A673 (cell line): ENCODE data around the gene COL5A1.

Experiments
- EZH2 ChIP-seq: fragments of 200-600 bp; sonication (generic); IDR thresholded peaks from 2 replicates; pipeline ENCODE4 v1.6.1; 2017; ENCODE audit warnings: borderline replicate concordance, low read depth, mild to moderate bottlenecking, mixed read lengths, antibody characterized with exemption, low read length; ENCODE audit not compliant: poor library complexity, severe bottlenecking
- TF ChIP-seq, protein P1 (sequence below): fragments of 300-800, 200-600 bp; sonication (generic); conservative IDR thresholded peaks from 2 replicates; pipeline ENCODE4 v1.5.1; 2017; ENCODE audit warnings: low read depth, mild to moderate bottlenecking, antibody characterized with exemption, low read length, moderate library complexity, mixed read lengths

DNA sequence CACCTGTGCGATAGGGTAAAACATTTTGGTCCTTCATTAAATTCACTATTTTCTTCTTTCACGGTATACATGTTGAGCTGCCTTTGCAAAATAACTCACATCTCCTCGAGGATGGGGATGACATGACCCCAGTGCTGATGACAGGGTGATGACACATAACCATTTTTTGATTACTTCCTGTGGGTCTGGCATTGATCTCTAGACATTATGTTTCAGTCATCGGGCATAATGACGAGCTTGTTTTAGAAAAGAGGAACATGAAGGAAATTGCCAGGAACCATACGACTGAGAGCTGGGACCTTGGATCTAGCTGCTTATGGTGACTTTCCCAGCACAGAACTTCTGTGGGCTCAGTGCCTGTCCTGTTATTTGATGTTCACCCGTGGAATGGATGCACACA lies 25.2 kb downstream of the COL5A1 start:
- TF ChIP-seq, protein P1, sequence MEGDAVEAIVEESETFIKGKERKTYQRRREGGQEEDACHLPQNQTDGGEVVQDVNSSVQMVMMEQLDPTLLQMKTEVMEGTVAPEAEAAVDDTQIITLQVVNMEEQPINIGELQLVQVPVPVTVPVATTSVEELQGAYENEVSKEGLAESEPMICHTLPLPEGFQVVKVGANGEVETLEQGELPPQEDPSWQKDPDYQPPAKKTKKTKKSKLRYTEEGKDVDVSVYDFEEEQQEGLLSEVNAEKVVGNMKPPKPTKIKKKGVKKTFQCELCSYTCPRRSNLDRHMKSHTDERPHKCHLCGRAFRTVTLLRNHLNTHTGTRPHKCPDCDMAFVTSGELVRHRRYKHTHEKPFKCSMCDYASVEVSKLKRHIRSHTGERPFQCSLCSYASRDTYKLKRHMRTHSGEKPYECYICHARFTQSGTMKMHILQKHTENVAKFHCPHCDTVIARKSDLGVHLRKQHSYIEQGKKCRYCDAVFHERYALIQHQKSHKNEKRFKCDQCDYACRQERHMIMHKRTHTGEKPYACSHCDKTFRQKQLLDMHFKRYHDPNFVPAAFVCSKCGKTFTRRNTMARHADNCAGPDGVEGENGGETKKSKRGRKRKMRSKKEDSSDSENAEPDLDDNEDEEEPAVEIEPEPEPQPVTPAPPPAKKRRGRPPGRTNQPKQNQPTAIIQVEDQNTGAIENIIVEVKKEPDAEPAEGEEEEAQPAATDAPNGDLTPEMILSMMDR = no peak
- no peak for TF ChIP-seq EZH2
